WTC11 (cell line): Measurements from ENCODE around the gene PAAF1. TPM values are rescaled to one million over a fixed set of nuclear protein-coding genes. Genes with fewer than 3 reads are reported as not detected.

Source experiments
- ATAC-seq: fragments of 200-7000 bp; cut with Tn5 transposase; 2 replicates; pipeline ENCODE4 v1.10.0; 2021; ENCODE audit warnings: mild to moderate bottlenecking, moderate library complexity
- CTCF ChIA-PET: fragments of 300-600 bp; sonication (Branson Sonifier 250); formaldehyde crosslinking; loops from one replicate; lab custom pipeline; 2021; ENCODE audit warnings: antibody characterized with exemption; lab: Charles Lee
- POLR2A ChIA-PET: fragments of 350-600 bp; sonication (Branson Sonifier 250); formaldehyde crosslinking; loops from one replicate; lab custom pipeline; 2021; ENCODE audit warnings: antibody characterized with exemption; lab: Charles Lee
- DNase-seq: peaks from one replicate; pipeline ENCODE4 v3.0.0; 2021; ENCODE audit warnings: low spot score
- H3K27ac Mint-ChIP-seq: 2 replicates; pipeline ENCODE4 v1.8.0; 2021; ENCODE audit warnings: mixed read lengths
- H3K27me3 Mint-ChIP-seq: 2 replicates; pipeline ENCODE4 v1.8.0; 2021; ENCODE audit warnings: low read depth, mild to moderate bottlenecking, moderate library complexity, mixed read lengths
- H3K36me3 Mint-ChIP-seq: 2 replicates; pipeline ENCODE4 v1.8.0; 2021; ENCODE audit warnings: mixed read lengths
- H3K4me1 Mint-ChIP-seq: 2 replicates; pipeline ENCODE4 v1.8.0; 2022; ENCODE audit warnings: mixed read lengths
- H3K4me3 Mint-ChIP-seq: 2 replicates; pipeline ENCODE4 v1.8.0; 2021; ENCODE audit warnings: mild to moderate bottlenecking, moderate library complexity, mixed read lengths
- H3K9me3 Mint-ChIP-seq: 2 replicates; pipeline ENCODE4 v1.8.0; 2021; ENCODE audit warnings: mixed read lengths
- CBFB ChIP-seq: sonication (generic); formaldehyde crosslinking; IDR thresholded peaks from 2 replicates; pipeline ENCODE4 v1.8.1; 2022; ENCODE audit warnings: mild to moderate bottlenecking, low read depth, missing genetic modification reagents
- FOXJ3 ChIP-seq: sonication (generic); formaldehyde crosslinking; IDR thresholded peaks from 2 replicates; pipeline ENCODE4 v1.9.0; 2021; ENCODE audit warnings: missing genetic modification reagents, mild to moderate bottlenecking, borderline replicate concordance
- NR1H2 ChIP-seq: sonication (generic); formaldehyde crosslinking; IDR thresholded peaks from 2 replicates; pipeline ENCODE4 v1.9.0; 2021; ENCODE audit warnings: mild to moderate bottlenecking, moderate library complexity, missing genetic modification reagents
- PRRX2 ChIP-seq: fragments of 250-450 bp; sonication (Bioruptor Pico); IDR thresholded peaks from 2 replicates; pipeline ENCODE4 v1.8.0; 2021; ENCODE audit warnings: mild to moderate bottlenecking
- RELA ChIP-seq: sonication (generic); formaldehyde crosslinking; IDR thresholded peaks from 2 replicates; pipeline ENCODE4 v1.8.1; 2022; ENCODE audit warnings: missing genetic modification reagents, mild to moderate bottlenecking, borderline replicate concordance
- SMAD3 ChIP-seq: sonication (generic); formaldehyde crosslinking; IDR thresholded peaks from 2 replicates; pipeline ENCODE4 v1.8.0; 2022; ENCODE audit warnings: missing genetic modification reagents, mild to moderate bottlenecking, borderline replicate concordance
- ZNF232 ChIP-seq: sonication (generic); formaldehyde crosslinking; IDR thresholded peaks from 2 replicates; pipeline ENCODE4 v1.8.0; 2022; ENCODE audit warnings: mild to moderate bottlenecking, missing genetic modification reagents
- ZNF317 ChIP-seq: sonication (generic); formaldehyde crosslinking; IDR thresholded peaks from 2 replicates; pipeline ENCODE4 v1.8.1; 2023; ENCODE audit warnings: low read depth, mild to moderate bottlenecking, moderate library complexity, missing genetic modification reagents, borderline replicate concordance
- total RNA-seq: library from RNA; stranded (reverse); gene quantifications from 3 replicates; pipeline ENCODE4 v1.2.3, GENCODE V29; 2021
- TF ChIP-seq, protein P1 (sequence below): fragments of 250-450 bp; sonication (Bioruptor Pico); IDR thresholded peaks from 2 replicates; pipeline ENCODE4 v2.1.2; 2022; ENCODE audit warnings: mild to moderate bottlenecking, moderate library complexity
- TF ChIP-seq, protein P2 (sequence below): sonication (generic); formaldehyde crosslinking; IDR thresholded peaks from 2 replicates; pipeline ENCODE4 v1.8.1; 2023; ENCODE audit warnings: mild to moderate bottlenecking, missing genetic modification reagents
- TF ChIP-seq, protein P3 (sequence below): fragments of 250-450 bp; sonication (Bioruptor Pico); IDR thresholded peaks from 2 replicates; pipeline ENCODE4 v1.9.0; 2021; ENCODE audit warnings: mild to moderate bottlenecking
- TF ChIP-seq, protein P4 (sequence below): sonication (generic); formaldehyde crosslinking; IDR thresholded peaks from 2 replicates; pipeline ENCODE4 v1.8.0; 2022; ENCODE audit warnings: missing genetic modification reagents

The PAAF1 gene
- total RNA-seq, 1 experiment from 2014 or later = 27.7 TPM

DNA sequence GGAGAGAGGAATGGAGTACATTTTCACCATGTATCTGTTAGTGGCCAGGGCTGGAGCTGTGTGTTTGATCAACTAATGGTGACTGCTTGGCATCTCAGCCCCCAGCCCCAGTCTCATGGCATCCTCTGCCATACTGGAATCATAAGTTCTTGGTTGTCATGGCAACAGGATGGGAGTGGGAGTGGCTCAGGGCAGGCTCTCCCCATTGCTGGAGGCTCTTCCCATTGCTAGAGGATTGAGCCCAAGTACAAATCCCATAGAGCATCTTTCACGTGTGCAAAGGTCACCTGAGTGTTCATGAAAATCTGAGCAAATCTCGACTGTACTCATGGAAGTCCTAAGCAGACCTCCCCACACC, 88.9 kb downstream of the PAAF1 start:
- Mint-ChIP-seq H3K27ac (no peak overlapping the region; the same call in 1 of the 2 replicates), H3K4me3 (no peak overlapping the region), H3K9me3 (no peaks in the 10 kb centered on the region), H3K27me3 (peaks cover 19% of the 10 kb centered on the region), H3K4me1 (peaks cover 11% of the 10 kb centered on the region), H3K36me3 (no peaks in the 10 kb centered on the region)
- no peak for TF ChIP-seq SMAD3 (CRISPR knock-in tag)
- TF ChIP-seq CBFB = no peak
- TF ChIP-seq, protein P1, sequence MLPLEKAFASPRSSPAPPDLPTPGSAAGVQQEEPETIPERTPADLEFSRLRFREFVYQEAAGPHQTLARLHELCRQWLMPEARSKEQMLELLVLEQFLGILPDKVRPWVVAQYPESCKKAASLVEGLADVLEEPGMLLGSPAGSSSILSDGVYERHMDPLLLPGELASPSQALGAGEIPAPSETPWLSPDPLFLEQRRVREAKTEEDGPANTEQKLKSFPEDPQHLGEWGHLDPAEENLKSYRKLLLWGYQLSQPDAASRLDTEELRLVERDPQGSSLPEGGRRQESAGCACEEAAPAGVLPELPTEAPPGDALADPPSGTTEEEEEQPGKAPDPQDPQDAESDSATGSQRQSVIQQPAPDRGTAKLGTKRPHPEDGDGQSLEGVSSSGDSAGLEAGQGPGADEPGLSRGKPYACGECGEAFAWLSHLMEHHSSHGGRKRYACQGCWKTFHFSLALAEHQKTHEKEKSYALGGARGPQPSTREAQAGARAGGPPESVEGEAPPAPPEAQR (CRISPR knock-in tag) = no peak
- TF ChIP-seq ZNF232 (CRISPR knock-in tag) = no peak
- TF ChIP-seq, protein P2, sequence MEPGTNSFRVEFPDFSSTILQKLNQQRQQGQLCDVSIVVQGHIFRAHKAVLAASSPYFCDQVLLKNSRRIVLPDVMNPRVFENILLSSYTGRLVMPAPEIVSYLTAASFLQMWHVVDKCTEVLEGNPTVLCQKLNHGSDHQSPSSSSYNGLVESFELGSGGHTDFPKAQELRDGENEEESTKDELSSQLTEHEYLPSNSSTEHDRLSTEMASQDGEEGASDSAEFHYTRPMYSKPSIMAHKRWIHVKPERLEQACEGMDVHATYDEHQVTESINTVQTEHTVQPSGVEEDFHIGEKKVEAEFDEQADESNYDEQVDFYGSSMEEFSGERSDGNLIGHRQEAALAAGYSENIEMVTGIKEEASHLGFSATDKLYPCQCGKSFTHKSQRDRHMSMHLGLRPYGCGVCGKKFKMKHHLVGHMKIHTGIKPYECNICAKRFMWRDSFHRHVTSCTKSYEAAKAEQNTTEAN (CRISPR knock-in tag) = no peak
- TF ChIP-seq NR1H2 = no peak
- ChIA-PET POLR2A (no interaction called here), CTCF (interaction anchor here (1.0 kb wide), 1 partner anchor 355 kb away, joined by 3 read pairs; no protein-coding TSS in a partner anchor)
- ATAC-seq (no peak), DNase-seq (no peak)

DNA sequence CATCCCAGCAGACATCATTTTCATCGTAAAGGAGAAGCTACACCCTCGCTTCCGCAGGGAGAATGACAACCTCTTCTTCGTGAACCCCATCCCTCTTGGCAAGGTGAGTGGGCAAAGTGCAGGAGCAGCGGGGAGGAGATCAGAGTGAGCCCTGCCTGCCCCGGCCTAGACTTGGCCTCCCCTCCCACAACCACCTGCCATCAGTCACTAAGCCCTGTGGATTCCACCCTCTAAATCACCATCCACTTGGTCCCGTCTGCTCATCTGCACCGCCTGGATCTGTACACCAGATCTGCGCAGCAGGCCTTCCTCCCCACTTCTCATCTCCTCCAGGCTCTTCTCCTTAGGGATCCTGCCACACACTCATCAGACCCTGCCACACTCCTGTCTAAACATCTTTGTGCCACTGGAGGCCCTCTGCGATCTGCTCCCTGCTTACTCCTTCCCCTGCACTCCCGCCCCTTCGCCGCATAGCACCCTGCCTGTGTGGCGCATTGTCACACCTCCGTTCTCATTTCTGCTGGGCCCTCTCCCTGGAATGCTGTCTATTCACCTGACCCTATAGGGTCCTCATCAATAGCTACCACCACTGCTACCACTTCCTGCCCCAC, 91.7 kb downstream of the PAAF1 start:
- DNase-seq = no peak
- Mint-ChIP-seq H3K4me1 (peaks cover 11% of the 10 kb centered on the region), H3K27ac (no peak overlapping the region)

More for the DNA sequence above, 91.7 kb downstream of the PAAF1 start:
- Mint-ChIP-seq H3K4me3 (no peak overlapping the region), H3K36me3 (no peaks in the 10 kb centered on the region), H3K27me3 (peaks cover 19% of the 10 kb centered on the region), H3K9me3 (no peaks in the 10 kb centered on the region)
- TF ChIP-seq, protein P2 (CRISPR knock-in tag) = no peak
- no peak for TF ChIP-seq PRRX2 (CRISPR knock-in tag)
- TF ChIP-seq FOXJ3 (CRISPR knock-in tag) = no peak
- TF ChIP-seq ZNF317 (CRISPR knock-in tag) = no peak
- TF ChIP-seq SMAD3 (CRISPR knock-in tag) = no peak
- TF ChIP-seq, protein P1 (CRISPR knock-in tag) = no peak
- TF ChIP-seq, protein P3, sequence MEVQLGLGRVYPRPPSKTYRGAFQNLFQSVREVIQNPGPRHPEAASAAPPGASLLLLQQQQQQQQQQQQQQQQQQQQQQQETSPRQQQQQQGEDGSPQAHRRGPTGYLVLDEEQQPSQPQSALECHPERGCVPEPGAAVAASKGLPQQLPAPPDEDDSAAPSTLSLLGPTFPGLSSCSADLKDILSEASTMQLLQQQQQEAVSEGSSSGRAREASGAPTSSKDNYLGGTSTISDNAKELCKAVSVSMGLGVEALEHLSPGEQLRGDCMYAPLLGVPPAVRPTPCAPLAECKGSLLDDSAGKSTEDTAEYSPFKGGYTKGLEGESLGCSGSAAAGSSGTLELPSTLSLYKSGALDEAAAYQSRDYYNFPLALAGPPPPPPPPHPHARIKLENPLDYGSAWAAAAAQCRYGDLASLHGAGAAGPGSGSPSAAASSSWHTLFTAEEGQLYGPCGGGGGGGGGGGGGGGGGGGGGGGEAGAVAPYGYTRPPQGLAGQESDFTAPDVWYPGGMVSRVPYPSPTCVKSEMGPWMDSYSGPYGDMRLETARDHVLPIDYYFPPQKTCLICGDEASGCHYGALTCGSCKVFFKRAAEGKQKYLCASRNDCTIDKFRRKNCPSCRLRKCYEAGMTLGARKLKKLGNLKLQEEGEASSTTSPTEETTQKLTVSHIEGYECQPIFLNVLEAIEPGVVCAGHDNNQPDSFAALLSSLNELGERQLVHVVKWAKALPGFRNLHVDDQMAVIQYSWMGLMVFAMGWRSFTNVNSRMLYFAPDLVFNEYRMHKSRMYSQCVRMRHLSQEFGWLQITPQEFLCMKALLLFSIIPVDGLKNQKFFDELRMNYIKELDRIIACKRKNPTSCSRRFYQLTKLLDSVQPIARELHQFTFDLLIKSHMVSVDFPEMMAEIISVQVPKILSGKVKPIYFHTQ (CRISPR knock-in tag) = no peak
- TF ChIP-seq RELA = no peak
- TF ChIP-seq, protein P4, sequence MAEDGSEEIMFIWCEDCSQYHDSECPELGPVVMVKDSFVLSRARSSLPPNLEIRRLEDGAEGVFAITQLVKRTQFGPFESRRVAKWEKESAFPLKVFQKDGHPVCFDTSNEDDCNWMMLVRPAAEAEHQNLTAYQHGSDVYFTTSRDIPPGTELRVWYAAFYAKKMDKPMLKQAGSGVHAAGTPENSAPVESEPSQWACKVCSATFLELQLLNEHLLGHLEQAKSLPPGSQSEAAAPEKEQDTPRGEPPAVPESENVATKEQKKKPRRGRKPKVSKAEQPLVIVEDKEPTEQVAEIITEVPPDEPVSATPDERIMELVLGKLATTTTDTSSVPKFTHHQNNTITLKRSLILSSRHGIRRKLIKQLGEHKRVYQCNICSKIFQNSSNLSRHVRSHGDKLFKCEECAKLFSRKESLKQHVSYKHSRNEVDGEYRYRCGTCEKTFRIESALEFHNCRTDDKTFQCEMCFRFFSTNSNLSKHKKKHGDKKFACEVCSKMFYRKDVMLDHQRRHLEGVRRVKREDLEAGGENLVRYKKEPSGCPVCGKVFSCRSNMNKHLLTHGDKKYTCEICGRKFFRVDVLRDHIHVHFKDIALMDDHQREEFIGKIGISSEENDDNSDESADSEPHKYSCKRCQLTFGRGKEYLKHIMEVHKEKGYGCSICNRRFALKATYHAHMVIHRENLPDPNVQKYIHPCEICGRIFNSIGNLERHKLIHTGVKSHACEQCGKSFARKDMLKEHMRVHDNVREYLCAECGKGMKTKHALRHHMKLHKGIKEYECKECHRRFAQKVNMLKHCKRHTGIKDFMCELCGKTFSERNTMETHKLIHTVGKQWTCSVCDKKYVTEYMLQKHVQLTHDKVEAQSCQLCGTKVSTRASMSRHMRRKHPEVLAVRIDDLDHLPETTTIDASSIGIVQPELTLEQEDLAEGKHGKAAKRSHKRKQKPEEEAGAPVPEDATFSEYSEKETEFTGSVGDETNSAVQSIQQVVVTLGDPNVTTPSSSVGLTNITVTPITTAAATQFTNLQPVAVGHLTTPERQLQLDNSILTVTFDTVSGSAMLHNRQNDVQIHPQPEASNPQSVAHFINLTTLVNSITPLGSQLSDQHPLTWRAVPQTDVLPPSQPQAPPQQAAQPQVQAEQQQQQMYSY (CRISPR knock-in tag) = no peak
- no peak for ATAC-seq
- ChIA-PET CTCF (no interaction called here), POLR2A (interaction anchor here (2.1 kb wide), 1 partner anchor 14 kb away, joined by 6 read pairs; the partner anchor contains the start of gene UCP2)
